HEK293T (cell line): ENCODE data around the gene BRF1.

Source experiments
- CTBP1 ChIP-seq: fragments of 450-650 bp; IDR thresholded peaks from 2 replicates; pipeline ENCODE4 v1.6.1; 2016; ENCODE audit warnings: borderline replicate concordance
- ELF4 ChIP-seq: fragments of 450-650 bp; IDR thresholded peaks from 2 replicates; pipeline ENCODE4 v1.6.1; 2017; ENCODE audit warnings: antibody characterized with exemption
- SP1 ChIP-seq: fragments of 450-650 bp; IDR thresholded peaks from 2 replicates; pipeline ENCODE4 v1.6.1; 2017

- TF ChIP-seq ELF4 (no peak), CTBP1 (no peak), SP1 (no peak)
These were observed 83.0 kb downstream of the BRF1 start for GRCh38 chr14:105217774-105218173.
